ENCODE measurements around the gene HES1. TPM values are rescaled to one million over a fixed set of nuclear protein-coding genes. Genes with fewer than 3 reads are reported as not detected.
"Not testable (repeated sequence)": the region's sequence is repeated elsewhere in the genome, so short reads cannot be mapped to it uniquely, and the experiment has no call there.

Gene HES1
- total RNA-seq, 1 experiment from 2014 or later, result 34.6 TPM

DNA sequence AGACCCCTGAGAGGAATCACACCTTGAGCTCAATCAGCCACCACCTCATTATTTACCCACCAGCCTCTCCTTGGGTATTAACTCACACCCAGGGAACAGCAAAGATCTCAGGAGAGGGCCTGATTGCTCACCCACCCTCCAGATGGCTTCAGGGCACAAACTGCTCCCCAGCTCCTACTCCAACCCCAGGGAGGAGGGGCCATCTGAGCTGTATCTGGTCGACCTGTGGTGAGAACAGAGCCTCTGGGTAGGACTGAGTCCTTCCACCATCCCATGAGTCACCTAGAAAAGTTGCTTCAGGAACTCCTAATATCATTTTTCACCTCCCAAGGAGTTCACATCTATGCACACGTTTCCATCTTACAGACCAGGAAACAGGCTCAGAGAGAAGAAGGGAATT is 44.8 kb upstream of the HES1 start:
- Mint-ChIP-seq H3K36me3 (ENCODE audit: insufficient read depth, unreplicated experiment) (no peaks in the 10 kb centered on the region), H3K4me1 (ENCODE audit: insufficient read depth, unreplicated experiment) (peaks cover 25% of the 10 kb centered on the region), H3K4me3 (ENCODE audit: unreplicated experiment) (peak overlapping the region; percentile 47), H3K9me3 (ENCODE audit: unreplicated experiment) (no peaks in the 10 kb centered on the region), H3K27me3 (ENCODE audit: insufficient read depth, unreplicated experiment) (no peaks in the 10 kb centered on the region), H3K27ac (ENCODE audit: low read depth, unreplicated experiment) (peak overlapping the region; percentile 87)
- no TSS peak for BruUV-seq (replicated peaks)
- TF ChIP-seq, protein P1, sequence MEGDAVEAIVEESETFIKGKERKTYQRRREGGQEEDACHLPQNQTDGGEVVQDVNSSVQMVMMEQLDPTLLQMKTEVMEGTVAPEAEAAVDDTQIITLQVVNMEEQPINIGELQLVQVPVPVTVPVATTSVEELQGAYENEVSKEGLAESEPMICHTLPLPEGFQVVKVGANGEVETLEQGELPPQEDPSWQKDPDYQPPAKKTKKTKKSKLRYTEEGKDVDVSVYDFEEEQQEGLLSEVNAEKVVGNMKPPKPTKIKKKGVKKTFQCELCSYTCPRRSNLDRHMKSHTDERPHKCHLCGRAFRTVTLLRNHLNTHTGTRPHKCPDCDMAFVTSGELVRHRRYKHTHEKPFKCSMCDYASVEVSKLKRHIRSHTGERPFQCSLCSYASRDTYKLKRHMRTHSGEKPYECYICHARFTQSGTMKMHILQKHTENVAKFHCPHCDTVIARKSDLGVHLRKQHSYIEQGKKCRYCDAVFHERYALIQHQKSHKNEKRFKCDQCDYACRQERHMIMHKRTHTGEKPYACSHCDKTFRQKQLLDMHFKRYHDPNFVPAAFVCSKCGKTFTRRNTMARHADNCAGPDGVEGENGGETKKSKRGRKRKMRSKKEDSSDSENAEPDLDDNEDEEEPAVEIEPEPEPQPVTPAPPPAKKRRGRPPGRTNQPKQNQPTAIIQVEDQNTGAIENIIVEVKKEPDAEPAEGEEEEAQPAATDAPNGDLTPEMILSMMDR (IDR thresholded peaks at IDR 0.05; ENCODE audit: unreplicated experiment), result no peak
- ChIA-PET CTCF (interaction anchor here (0.6 to 2.2 kb wide), 8 partner anchors 20 to 310 kb away, joined by 3 to 5 read pairs (median 4); no protein-coding TSS in a partner anchor), POLR2A (interaction anchor here (0.7 to 4.7 kb wide), 13 partner anchors 10 to 310 kb away, joined by 3 to 120 read pairs (median 8); partner anchors contain the start of gene HES1)
- intact Hi-C loops (cut with micrococcal nuclease), result loop anchor here (5.0 kb wide), 1 partner anchor 89 kb away; no protein-coding TSS in a partner anchor
- DNase-seq (ENCODE audit: unreplicated experiment), result peak; percentile 100

DNA sequence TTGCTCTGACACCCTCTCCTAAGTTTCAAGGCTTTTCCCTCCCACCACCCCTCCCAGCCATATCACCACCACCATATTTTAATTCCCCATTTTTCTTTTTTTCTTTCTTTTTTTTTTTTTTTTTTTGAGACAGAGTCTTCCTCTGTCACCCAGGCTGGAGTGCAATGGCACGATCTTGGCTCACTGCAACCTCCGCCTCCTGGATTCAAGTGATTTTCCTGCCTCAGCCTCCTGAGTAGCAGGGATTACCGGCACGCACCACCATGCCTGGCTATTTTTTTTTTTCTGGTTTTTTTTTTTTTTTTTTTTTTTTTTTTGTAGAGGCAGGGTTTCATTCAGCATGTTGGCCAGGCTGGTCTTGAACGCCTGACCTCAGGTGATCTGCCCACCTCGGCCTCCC is 44.1 kb upstream of the HES1 start:
- peak overlapping the region; percentile 87 for H3K27ac Mint-ChIP-seq (ENCODE audit: low read depth, unreplicated experiment)
- not testable (repeated sequence) for H3K27me3 Mint-ChIP-seq (ENCODE audit: insufficient read depth, unreplicated experiment); BruUV-seq (replicated peaks); DNase-seq (ENCODE audit: unreplicated experiment); H3K9me3 Mint-ChIP-seq (ENCODE audit: unreplicated experiment); H3K36me3 Mint-ChIP-seq (ENCODE audit: insufficient read depth, unreplicated experiment)
- ChIA-PET POLR2A (interaction anchor here (0.5 to 4.7 kb wide), 5 partner anchors 38 to 311 kb away, joined by 3 to 120 read pairs (median 8); partner anchors contain the start of gene HES1), CTCF (interaction anchor here (0.7 to 1.3 kb wide), 2 partner anchors 44 to 225 kb away, joined by 3 to 4 read pairs; no protein-coding TSS in a partner anchor)
- H3K4me3 Mint-ChIP-seq (ENCODE audit: unreplicated experiment), result peak overlapping the region; percentile 47
- intact Hi-C loops (cut with micrococcal nuclease), result loop anchor here (5.0 kb wide), 1 partner anchor 90 kb away; no protein-coding TSS in a partner anchor
- H3K4me1 Mint-ChIP-seq (ENCODE audit: insufficient read depth, unreplicated experiment), result peaks cover 25% of the 10 kb centered on the region

DNA sequence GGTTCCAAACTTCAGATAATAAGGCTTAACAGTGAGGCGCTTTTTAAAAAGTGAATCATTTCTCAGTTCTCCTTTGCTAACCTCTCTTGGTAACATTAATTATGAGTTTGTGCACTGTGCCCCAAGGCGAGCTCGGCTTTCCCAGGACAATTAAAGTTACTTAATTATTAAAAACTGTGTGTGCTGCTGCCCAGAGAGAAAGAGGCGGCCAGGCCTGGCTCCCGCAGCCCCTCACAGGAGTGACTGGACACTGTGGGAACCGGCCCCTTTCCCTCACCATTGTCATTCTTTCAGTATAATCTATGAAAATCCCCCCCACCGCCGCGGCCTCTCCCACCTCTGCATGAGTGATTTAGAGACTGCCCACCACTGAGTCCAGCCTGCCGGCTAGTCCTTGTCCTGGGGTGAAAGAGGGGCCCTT is 43.1 kb upstream of the HES1 start:
- H3K4me1 Mint-ChIP-seq (ENCODE audit: insufficient read depth, unreplicated experiment), result peaks cover 25% of the 10 kb centered on the region

DNA sequence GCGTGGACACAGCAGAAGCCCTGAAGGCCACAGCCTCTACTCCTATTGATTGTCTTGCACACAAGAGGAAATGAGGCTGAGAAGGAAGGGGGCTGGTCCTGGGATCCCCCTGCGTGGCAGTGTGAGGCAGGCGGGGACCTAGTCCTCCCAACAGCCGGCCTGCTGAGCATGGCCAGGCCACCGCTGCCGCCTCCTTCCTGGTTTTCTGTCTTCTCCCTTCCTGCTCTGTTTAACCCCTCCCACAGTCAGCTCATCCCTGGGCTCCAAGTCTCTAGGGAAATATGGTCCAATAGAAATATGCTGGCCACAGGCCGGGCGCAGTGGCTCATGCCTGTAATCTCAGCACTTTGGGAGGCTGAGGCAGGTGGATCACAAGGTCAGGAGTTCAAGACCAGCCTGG is 42.1 kb upstream of the HES1 start:
- intact Hi-C loops (cut with micrococcal nuclease), result loop anchor here (5.0 kb wide), 1 partner anchor 92 kb away; no protein-coding TSS in a partner anchor
- no TSS peak for BruUV-seq (replicated peaks)
- Mint-ChIP-seq H3K4me1 (ENCODE audit: insufficient read depth, unreplicated experiment) (peaks cover 25% of the 10 kb centered on the region), H3K9me3 (ENCODE audit: unreplicated experiment) (no peaks in the 10 kb centered on the region), H3K36me3 (ENCODE audit: insufficient read depth, unreplicated experiment) (no peaks in the 10 kb centered on the region), H3K27me3 (ENCODE audit: insufficient read depth, unreplicated experiment) (no peaks in the 10 kb centered on the region), H3K27ac (ENCODE audit: low read depth, unreplicated experiment) (no peak overlapping the region), H3K4me3 (ENCODE audit: unreplicated experiment) (no peak overlapping the region)
- CTCF ChIA-PET, result no interaction called here
- no peak for DNase-seq (ENCODE audit: unreplicated experiment)
- TF ChIP-seq, protein P1 (IDR thresholded peaks at IDR 0.05; ENCODE audit: unreplicated experiment), result no peak
- POLR2A ChIA-PET, result no interaction called here

More for the DNA sequence above, 43.1 kb upstream of the HES1 start:
- ChIA-PET POLR2A (no interaction called here), CTCF (interaction anchor here (0.6 to 0.7 kb wide), 3 partner anchors 43 to 362 kb away, joined by 3 read pairs; no protein-coding TSS in a partner anchor)
- no peak for DNase-seq (ENCODE audit: unreplicated experiment)
- H3K27ac Mint-ChIP-seq (ENCODE audit: low read depth, unreplicated experiment), result no peak overlapping the region
- no peaks in the 10 kb centered on the region for H3K27me3 Mint-ChIP-seq (ENCODE audit: insufficient read depth, unreplicated experiment)
- intact Hi-C loops (cut with micrococcal nuclease), result loop anchor here (5.0 kb wide), 1 partner anchor 91 kb away; no protein-coding TSS in a partner anchor
- no TSS peak for BruUV-seq (replicated peaks)
- TF ChIP-seq, protein P1 (IDR thresholded peaks at IDR 0.05; ENCODE audit: unreplicated experiment), result no peak
- no peaks in the 10 kb centered on the region for H3K9me3 Mint-ChIP-seq (ENCODE audit: unreplicated experiment)
- no peaks in the 10 kb centered on the region for H3K36me3 Mint-ChIP-seq (ENCODE audit: insufficient read depth, unreplicated experiment)
- H3K4me3 Mint-ChIP-seq (ENCODE audit: unreplicated experiment), result no peak overlapping the region

Data from MCF 10A (cell line).